ENCODE data around the gene PARVB. TPM values are rescaled to one million over a fixed set of nuclear protein-coding genes. Genes with fewer than 3 reads are reported as not detected.

Gene PARVB
- polyA plus RNA-seq, 1 donor (not counting 4 experiments of a cell fraction or from before 2014, with no cell fraction given) = 10.5 TPM

DNA sequence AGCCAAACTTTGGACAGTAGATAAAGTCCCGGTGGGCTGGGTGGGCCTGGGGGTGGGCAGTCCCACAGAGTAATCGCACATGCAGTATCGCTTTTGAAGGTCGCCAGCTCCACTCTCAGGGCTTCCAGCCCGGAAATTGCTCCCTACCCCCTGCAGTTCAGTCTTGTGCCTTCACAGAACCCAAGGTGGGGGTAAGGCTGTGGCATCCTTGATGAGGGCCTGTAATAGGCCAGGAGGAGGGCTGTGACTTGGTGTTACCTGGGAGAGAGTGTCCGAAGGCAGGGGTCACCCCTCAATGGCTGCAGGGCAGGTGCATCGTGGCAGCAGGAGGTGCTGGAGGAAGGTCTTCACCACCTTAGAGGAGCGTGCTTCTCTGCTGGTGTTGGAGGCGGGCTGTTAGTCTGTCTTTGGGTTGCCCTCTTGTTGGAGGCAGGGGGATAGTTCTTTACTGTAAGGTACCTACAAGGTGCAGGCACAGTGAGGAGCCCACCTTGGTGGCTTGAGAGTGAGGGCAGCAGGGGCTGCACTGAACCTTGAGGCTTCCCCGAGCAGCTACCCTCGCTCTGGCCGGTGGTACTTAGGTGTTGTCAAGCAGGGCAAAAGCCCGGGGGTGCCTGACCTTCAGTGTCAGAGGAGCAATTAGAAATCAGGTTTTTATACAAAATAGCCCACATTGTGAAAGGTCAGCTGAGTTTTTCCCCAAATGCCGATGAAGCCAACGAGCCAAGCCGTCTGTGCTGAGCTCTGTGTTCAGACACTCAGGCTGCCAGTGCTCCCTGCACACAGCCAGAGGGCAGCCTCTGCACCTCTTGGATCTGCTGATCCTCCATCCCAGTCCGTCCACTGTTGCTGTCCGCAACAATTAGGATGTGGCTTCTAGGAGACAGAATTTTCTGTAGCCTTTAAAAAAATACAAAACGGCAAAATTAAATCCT, 47.0 kb upstream of the PARVB start:
- H3K4me2 ChIP-seq (ENCODE audit: control insufficient read depth, extremely low read depth, insufficient read depth, low read depth, low read length) = no peak overlapping the region
- H3K27me3 ChIP-seq (ENCODE audit: control insufficient read depth, extremely low read depth, insufficient read depth, low read length) = no peaks in the 10 kb centered on the region
- no peak overlapping the region for H2AFZ ChIP-seq (ENCODE audit: control insufficient read depth, low read length)
- H3K9me3 ChIP-seq (ENCODE audit: control insufficient read depth, low read depth, low read length) = no peaks in the 10 kb centered on the region
- DNase-seq (ENCODE audit: low read depth, low spot score) = no peak
- H3K4me3 ChIP-seq (ENCODE audit: control insufficient read depth in 2 of 3, extremely low read depth in 1 of 3, insufficient read depth in 2 of 3, low read depth in 1 of 3, low read length in 3 of 3) = no peak overlapping the region
- H3K79me2 ChIP-seq (ENCODE audit: control insufficient read depth, insufficient read depth, low read length) = no peaks in the 10 kb centered on the region
- peaks cover 33 to 43% of the 10 kb centered on the region in 2 experiments for H3K36me3 ChIP-seq (ENCODE audit: control insufficient read depth in 2 of 2, extremely low read depth in 1 of 2, insufficient read depth in 2 of 2, low read length in 2 of 2)
- H4K20me1 ChIP-seq (ENCODE audit: control insufficient read depth, extremely low read depth, insufficient read depth, low read length) = no peaks in the 10 kb centered on the region
- TF ChIP-seq, protein P1, sequence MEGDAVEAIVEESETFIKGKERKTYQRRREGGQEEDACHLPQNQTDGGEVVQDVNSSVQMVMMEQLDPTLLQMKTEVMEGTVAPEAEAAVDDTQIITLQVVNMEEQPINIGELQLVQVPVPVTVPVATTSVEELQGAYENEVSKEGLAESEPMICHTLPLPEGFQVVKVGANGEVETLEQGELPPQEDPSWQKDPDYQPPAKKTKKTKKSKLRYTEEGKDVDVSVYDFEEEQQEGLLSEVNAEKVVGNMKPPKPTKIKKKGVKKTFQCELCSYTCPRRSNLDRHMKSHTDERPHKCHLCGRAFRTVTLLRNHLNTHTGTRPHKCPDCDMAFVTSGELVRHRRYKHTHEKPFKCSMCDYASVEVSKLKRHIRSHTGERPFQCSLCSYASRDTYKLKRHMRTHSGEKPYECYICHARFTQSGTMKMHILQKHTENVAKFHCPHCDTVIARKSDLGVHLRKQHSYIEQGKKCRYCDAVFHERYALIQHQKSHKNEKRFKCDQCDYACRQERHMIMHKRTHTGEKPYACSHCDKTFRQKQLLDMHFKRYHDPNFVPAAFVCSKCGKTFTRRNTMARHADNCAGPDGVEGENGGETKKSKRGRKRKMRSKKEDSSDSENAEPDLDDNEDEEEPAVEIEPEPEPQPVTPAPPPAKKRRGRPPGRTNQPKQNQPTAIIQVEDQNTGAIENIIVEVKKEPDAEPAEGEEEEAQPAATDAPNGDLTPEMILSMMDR (optimal IDR thresholded peaks at IDR 0.05 in 1 of 3, IDR thresholded peaks at IDR 0.05 in 1 of 3, conservative IDR thresholded peaks at IDR 0.05 in 1 of 3; ENCODE audit: extremely low read depth in 1 of 3, insufficient read depth in 2 of 3, low read length in 3 of 3) = no peak
- no peak for TF ChIP-seq EZH2 (IDR thresholded peaks at IDR 0.05; ENCODE audit: low read length)
- H3K4me1 ChIP-seq (ENCODE audit: control insufficient read depth, extremely low read depth, insufficient read depth, low read length) = no peaks in the 10 kb centered on the region
- no peak overlapping the region for H3K9ac ChIP-seq (ENCODE audit: control insufficient read depth, extremely low read depth, insufficient read depth, low read length)
- FAIRE-seq = no peak
- dilution Hi-C loops (cut with MboI; ENCODE audit: extremely low pct_ligation_motif_present, low sequenced_read_pairs) = no loop called here
- H3K27ac ChIP-seq (ENCODE audit: control insufficient read depth, insufficient read depth, low read length) = no peak overlapping the region
- no peaks in the 10 kb centered on the region for H3K9me1 ChIP-seq (ENCODE audit: control insufficient read depth, extremely low read depth, insufficient read depth, low read length)

GRCh38 chr22:43978558-43978957, 45.5 kb upstream of the PARVB start:
- DNase-seq (ENCODE audit: low read depth, low spot score) (no peak), FAIRE-seq (no peak)
- no peak overlapping the region for H3K4me2 ChIP-seq (ENCODE audit: control insufficient read depth, extremely low read depth, insufficient read depth, low read depth, low read length)
- TF ChIP-seq, protein P1 (optimal IDR thresholded peaks at IDR 0.05 in 1 of 3, IDR thresholded peaks at IDR 0.05 in 1 of 3, conservative IDR thresholded peaks at IDR 0.05 in 1 of 3; ENCODE audit: extremely low read depth in 1 of 3, insufficient read depth in 2 of 3, low read length in 3 of 3) = no peak
- TF ChIP-seq EZH2 (IDR thresholded peaks at IDR 0.05; ENCODE audit: low read length) = no peak
- no peaks in the 10 kb centered on the region for H3K79me2 ChIP-seq (ENCODE audit: control insufficient read depth, insufficient read depth, low read length)
- H2AFZ ChIP-seq (ENCODE audit: control insufficient read depth, low read length) = no peak overlapping the region
- H3K27me3 ChIP-seq (ENCODE audit: control insufficient read depth, extremely low read depth, insufficient read depth, low read length) = no peaks in the 10 kb centered on the region
- H3K9me3 ChIP-seq (ENCODE audit: control insufficient read depth, low read depth, low read length) = no peaks in the 10 kb centered on the region
- no peak overlapping the region for H3K4me3 ChIP-seq (ENCODE audit: control insufficient read depth in 2 of 3, extremely low read depth in 1 of 3, insufficient read depth in 2 of 3, low read depth in 1 of 3, low read length in 3 of 3)
- no peak overlapping the region for H3K27ac ChIP-seq (ENCODE audit: control insufficient read depth, insufficient read depth, low read length)
- no peak overlapping the region for H3K9ac ChIP-seq (ENCODE audit: control insufficient read depth, extremely low read depth, insufficient read depth, low read length)
- dilution Hi-C loops (cut with MboI; ENCODE audit: extremely low pct_ligation_motif_present, low sequenced_read_pairs) = no loop called here
- H3K36me3 ChIP-seq (ENCODE audit: control insufficient read depth in 2 of 2, extremely low read depth in 1 of 2, insufficient read depth in 2 of 2, low read length in 2 of 2) = peaks cover 36 to 42% of the 10 kb centered on the region in 2 experiments
- no peaks in the 10 kb centered on the region for H4K20me1 ChIP-seq (ENCODE audit: control insufficient read depth, extremely low read depth, insufficient read depth, low read length)
- H3K9me1 ChIP-seq (ENCODE audit: control insufficient read depth, extremely low read depth, insufficient read depth, low read length) = no peaks in the 10 kb centered on the region
- no peaks in the 10 kb centered on the region for H3K4me1 ChIP-seq (ENCODE audit: control insufficient read depth, extremely low read depth, insufficient read depth, low read length)
